SK-N-SH (cell line): ENCODE data around the gene CYTH3. TPM values are rescaled to one million over a fixed set of nuclear protein-coding genes. Genes with fewer than 3 reads are reported as not detected.

ENCODE experiments used
- CTCF ChIA-PET: fragments of 300-600, 350-600 bp; formaldehyde crosslinking; extraction: SDS; loops from one replicate; lab custom pipeline; 2021; lab: Yijun Ruan, JAX
- POLR2A ChIA-PET: fragments of 350-600 bp; sonication (Branson Sonifier 250); formaldehyde crosslinking; extraction: SDS; loops from one replicate; lab custom pipeline; 2020; ENCODE audit warnings: antibody characterized with exemption, inconsistent platforms; lab: Yijun Ruan, JAX
- DNase-seq: peaks from one replicate; pipeline ENCODE4 v3.0.0; 2012
- H2AFZ ChIP-seq: fragments of 200-600 bp; sonication (generic); 2 replicates; pipeline ENCODE4 v1.8.1; 2016; ENCODE audit warnings: antibody characterized with exemption, mild to moderate bottlenecking, low read depth
- H3F3A ChIP-seq: fragments of 200-600 bp; sonication (generic); replicated peaks from 2 replicates; pipeline ENCODE3; 2016; ENCODE audit warnings: antibody characterized with exemption, mild to moderate bottlenecking; ENCODE audit not compliant: insufficient read depth
- H3K27ac ChIP-seq, 2 experiments: fragments of 200-500 bp in 1 of 2; fragments of 200-600 bp in 1 of 2; sonication (Bioruptor generic) in 1 of 2; sonication (generic), shearing (Covaris generic) in 1 of 2; 2 replicates each; pipeline versions ENCODE4 v1.5.1 to v1.6.1; 2014 to 2016; ENCODE audit warnings: low read depth in 2 of 2, inconsistent platforms in 1 of 2, low read length in 1 of 2, mild to moderate bottlenecking in 1 of 2, mixed read lengths in 1 of 2
- H3K27me3 ChIP-seq: fragments of 200-600 bp; sonication (generic), shearing (Covaris generic); 2 replicates; pipeline ENCODE4 v1.6.1; 2016; ENCODE audit warnings: mixed run types; ENCODE audit not compliant: insufficient read depth
- H3K36me3 ChIP-seq, 2 experiments: fragments of 200-500 bp in 1 of 2; fragments of 200-600 bp in 1 of 2; sonication (Bioruptor generic) in 1 of 2; sonication (generic) in 1 of 2; replicated peaks in 1 of 2; 2 replicates each; pipeline versions ENCODE3 to v1.5.1; 2014 to 2016; ENCODE audit warnings: low read length in 1 of 2, mild to moderate bottlenecking in 1 of 2; ENCODE audit not compliant: insufficient read depth in 2 of 2, control insufficient read depth in 1 of 2
- H3K4me1 ChIP-seq, 2 experiments: fragments of 200-500 bp in 1 of 2; fragments of 200-600 bp in 1 of 2; sonication (Bioruptor generic) in 1 of 2; sonication (generic), shearing (Covaris generic) in 1 of 2; 2 replicates each; pipeline versions ENCODE4 v1.5.1 to v1.6.1; 2014 to 2016; ENCODE audit warnings: low read depth in 1 of 2, low read length in 1 of 2, mixed run types in 1 of 2; ENCODE audit not compliant: insufficient read depth in 2 of 2, control insufficient read depth in 1 of 2
- H3K4me2 ChIP-seq: fragments of 200-600 bp; sonication (generic), shearing (Covaris generic); 2 replicates; pipeline ENCODE4 v1.6.1; 2017; ENCODE audit warnings: mixed run types
- H3K4me3 ChIP-seq, 2 experiments: fragments of 200-500 bp in 1 of 2; fragments of 200-600 bp in 1 of 2; sonication (Bioruptor generic) in 1 of 2; sonication (generic), shearing (Covaris generic) in 1 of 2; 2 replicates each; pipeline versions ENCODE4 v1.5.1 to v1.8.1; 2014 to 2016; ENCODE audit warnings: low read depth in 2 of 2, inconsistent platforms in 1 of 2, low read length in 1 of 2, mild to moderate bottlenecking in 1 of 2, mixed read lengths in 1 of 2, moderate library complexity in 1 of 2
- H3K79me2 ChIP-seq: fragments of 200-600 bp; sonication (generic); 2 replicates; pipeline ENCODE4 v1.8.1; 2017; ENCODE audit warnings: mild to moderate bottlenecking; ENCODE audit not compliant: insufficient read depth
- H3K9ac ChIP-seq: fragments of 200-600 bp; sonication (generic); 2 replicates; pipeline ENCODE4 v1.6.1; 2017; ENCODE audit warnings: mixed run types
- H3K9me2 ChIP-seq: fragments of 200-600 bp; sonication (generic); 2 replicates; pipeline ENCODE4 v1.6.1; 2017; ENCODE audit warnings: mixed run types
- H3K9me3 ChIP-seq: fragments of 200-600 bp; sonication (generic); 2 replicates; pipeline ENCODE4 v1.6.1; 2017; ENCODE audit warnings: mixed run types, mild to moderate bottlenecking, moderate library complexity
- H4K20me1 ChIP-seq: fragments of 200-600 bp; sonication (generic); 2 replicates; pipeline ENCODE4 v1.6.1; 2017; ENCODE audit warnings: mild to moderate bottlenecking, mixed run types; ENCODE audit not compliant: insufficient read depth
- ELF1 ChIP-seq: IDR thresholded peaks from 2 replicates; pipeline ENCODE4 v1.4.0; 2012
- EZH2phosphoT487 ChIP-seq: fragments of 200-600 bp; sonication (generic); IDR thresholded peaks from 2 replicates; pipeline ENCODE4 v1.6.1; 2017; ENCODE audit warnings: low read depth, mixed run types, mild to moderate bottlenecking, antibody characterized with exemption, moderate library complexity, borderline replicate concordance
- NFIC ChIP-seq: IDR thresholded peaks from 2 replicates; pipeline ENCODE4 v1.4.0; 2012; ENCODE audit warnings: borderline replicate concordance
- NRF1 ChIP-seq: IDR thresholded peaks from 2 replicates; pipeline ENCODE4 v1.6.1; 2012; ENCODE audit warnings: low read depth, mild to moderate bottlenecking, low read length
- POLR2AphosphoS5 ChIP-seq: IDR thresholded peaks from 2 replicates; pipeline ENCODE4 v1.6.1; 2012; ENCODE audit warnings: low read depth, low read length
- RXRA ChIP-seq: IDR thresholded peaks from 2 replicates; pipeline ENCODE4 v1.4.0; 2012; ENCODE audit warnings: low read depth, mild to moderate bottlenecking, borderline replicate concordance
- TCF12 ChIP-seq: IDR thresholded peaks from 2 replicates; pipeline ENCODE4 v1.4.0; 2012
- TEAD4 ChIP-seq: IDR thresholded peaks from 2 replicates; pipeline ENCODE4 v1.4.0; 2012; ENCODE audit warnings: mild to moderate bottlenecking, borderline replicate concordance; ENCODE audit not compliant: insufficient read depth
- WGBS: methylation state at CpG from one replicate; pipeline ENCODE4 v1.1.6; 2017; ENCODE audit warnings: low lambda C conversion rate; 5-methylcytosine and 5-hydroxymethylcytosine counted together
- polyA plus RNA-seq, 3 experiments: library from polyadenylated mRNA; depleted of rRNA; stranded (reverse); fragments of >200 nt; gene quantifications; 2 replicates each; pipeline ENCODE4 v1.2.3, GENCODE V29; 2012
- TF ChIP-seq, protein P1 (sequence below): IDR thresholded peaks from 2 replicates; pipeline ENCODE4 v1.4.0; 2012; ENCODE audit warnings: low read depth, borderline replicate concordance
- TF ChIP-seq, protein P2 (sequence below): fragments of 150-350 bp; IDR thresholded peaks from 2 replicates; pipeline ENCODE4 v1.6.1; 2016; ENCODE audit warnings: mild to moderate bottlenecking, low read depth, low read length

The CYTH3 gene
- polyA plus RNA-seq, 1 of the 3 experiments (the other 2 are of a cell fraction) = 55.1 TPM

DNA sequence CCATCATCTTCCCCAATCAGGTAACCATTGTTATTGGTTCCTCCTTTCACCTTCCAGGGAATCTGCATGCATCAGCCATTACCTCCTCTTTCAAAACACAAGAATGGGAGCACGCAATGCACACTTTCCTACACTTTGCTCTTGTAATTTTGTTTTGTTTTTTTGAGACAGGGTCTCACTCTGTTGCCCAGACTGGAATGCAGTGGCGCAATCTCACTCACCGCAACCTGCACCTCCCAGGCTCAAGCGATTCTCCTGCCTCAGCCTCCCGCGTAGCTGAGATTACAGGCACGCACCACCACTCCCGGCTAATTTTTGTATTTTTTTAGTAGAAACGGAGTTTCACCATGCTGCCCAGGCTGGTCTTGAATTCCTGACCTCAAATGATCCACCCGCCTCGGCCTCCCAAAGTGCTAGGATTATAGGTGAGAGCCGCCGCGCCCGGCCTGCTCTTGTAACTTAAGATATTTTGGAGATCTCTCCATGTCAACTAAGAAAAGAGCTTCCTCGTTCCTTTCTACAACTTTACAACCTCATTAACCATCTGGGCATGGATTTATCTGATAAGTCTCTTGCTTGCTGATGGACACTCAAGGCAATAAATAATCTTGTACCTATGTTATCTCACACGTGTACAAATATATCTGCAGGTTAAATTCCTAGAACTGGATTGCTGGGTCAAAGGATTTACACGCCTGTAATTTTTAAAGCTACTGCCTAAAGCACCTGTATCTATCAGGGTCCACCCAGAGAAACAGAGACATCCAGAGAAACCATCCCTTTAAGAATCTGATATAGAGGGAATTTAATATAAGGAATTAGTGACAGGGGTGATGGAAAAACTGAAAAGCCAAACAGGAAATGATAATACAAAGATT lies 4.2 kb downstream of the CYTH3 start:
- CTCF ChIA-PET = interaction anchor here (0.6 to 4.1 kb wide), 6 partner anchors 9 to 108 kb away, joined by 3 to 36 read pairs (median 6); no protein-coding TSS in a partner anchor
- 97% methylated on average over 18 of the region's 18 CpGs for WGBS

DNA sequence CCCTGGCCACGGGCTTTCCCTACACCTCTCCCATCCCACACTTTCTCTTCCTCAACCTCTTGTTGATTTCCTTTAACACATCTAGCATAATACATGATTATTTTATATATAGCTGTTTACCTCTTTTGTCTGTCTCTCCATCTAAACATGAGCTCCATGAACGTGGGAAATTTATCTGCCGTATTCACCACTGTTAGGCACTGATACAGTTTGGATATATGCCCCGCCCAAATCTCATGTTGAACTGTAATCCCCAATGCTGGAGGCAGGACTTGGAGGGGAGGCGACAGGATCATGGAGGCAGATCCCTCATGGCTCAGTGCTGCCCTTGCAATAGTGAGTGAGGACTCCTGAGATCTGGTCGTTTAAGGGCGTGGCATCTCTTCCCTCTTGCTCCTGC lies 5.7 kb downstream of the CYTH3 start:
- H3K9me2 ChIP-seq = no peaks in the 10 kb centered on the region
- CTCF ChIA-PET = interaction anchor here (1.1 to 1.8 kb wide), 4 partner anchors 12 to 160 kb away, joined by 4 to 8 read pairs (median 6); no protein-coding TSS in a partner anchor
- peaks cover 100% of the 10 kb centered on the region for H3K79me2 ChIP-seq
- H3K36me3 ChIP-seq = peaks cover 0 to 10% of the 10 kb centered on the region in 2 experiments
- H3K27me3 ChIP-seq = no peaks in the 10 kb centered on the region
- no peak overlapping the region for H2AFZ ChIP-seq
- peaks cover 27% of the 10 kb centered on the region for H3F3A ChIP-seq
- H3K4me1 ChIP-seq = peaks cover 8 to 19% of the 10 kb centered on the region in 2 experiments; a peak in 3 of 4 replicates
- no peak for TF ChIP-seq NRF1
- no peak overlapping the region for H3K4me3 ChIP-seq
- no peak overlapping the region for H3K27ac ChIP-seq
- no peak for DNase-seq
- H3K9me3 ChIP-seq = no peaks in the 10 kb centered on the region
- H3K4me2 ChIP-seq = no peak overlapping the region
- 94% methylated on average over 7 of the region's 7 CpGs for WGBS
- no peak overlapping the region for H3K9ac ChIP-seq
- H4K20me1 ChIP-seq = peaks cover 33% of the 10 kb centered on the region
- POLR2A ChIA-PET = no interaction called here

More for the DNA sequence above, 4.2 kb downstream of the CYTH3 start:
- TF ChIP-seq RXRA (no peak), TEAD4 (no peak), ELF1 (no peak), EZH2phosphoT487 (no peak), POLR2AphosphoS5 (no peak), NFIC (no peak), TCF12 (no peak)
- TF ChIP-seq, protein P1, sequence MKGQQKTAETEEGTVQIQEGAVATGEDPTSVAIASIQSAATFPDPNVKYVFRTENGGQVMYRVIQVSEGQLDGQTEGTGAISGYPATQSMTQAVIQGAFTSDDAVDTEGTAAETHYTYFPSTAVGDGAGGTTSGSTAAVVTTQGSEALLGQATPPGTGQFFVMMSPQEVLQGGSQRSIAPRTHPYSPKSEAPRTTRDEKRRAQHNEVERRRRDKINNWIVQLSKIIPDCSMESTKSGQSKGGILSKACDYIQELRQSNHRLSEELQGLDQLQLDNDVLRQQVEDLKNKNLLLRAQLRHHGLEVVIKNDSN = no peak
- TF ChIP-seq, protein P2, sequence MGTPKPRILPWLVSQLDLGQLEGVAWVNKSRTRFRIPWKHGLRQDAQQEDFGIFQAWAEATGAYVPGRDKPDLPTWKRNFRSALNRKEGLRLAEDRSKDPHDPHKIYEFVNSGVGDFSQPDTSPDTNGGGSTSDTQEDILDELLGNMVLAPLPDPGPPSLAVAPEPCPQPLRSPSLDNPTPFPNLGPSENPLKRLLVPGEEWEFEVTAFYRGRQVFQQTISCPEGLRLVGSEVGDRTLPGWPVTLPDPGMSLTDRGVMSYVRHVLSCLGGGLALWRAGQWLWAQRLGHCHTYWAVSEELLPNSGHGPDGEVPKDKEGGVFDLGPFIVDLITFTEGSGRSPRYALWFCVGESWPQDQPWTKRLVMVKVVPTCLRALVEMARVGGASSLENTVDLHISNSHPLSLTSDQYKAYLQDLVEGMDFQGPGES = no peak
- POLR2A ChIA-PET = no interaction called here
- no peaks in the 10 kb centered on the region for H3K9me2 ChIP-seq
- peaks cover 34% of the 10 kb centered on the region for H4K20me1 ChIP-seq
- peaks cover 0 to 9% of the 10 kb centered on the region in 2 experiments for H3K36me3 ChIP-seq
- no peak overlapping the region for H2AFZ ChIP-seq
- H3K9ac ChIP-seq = no peak overlapping the region
- H3K4me2 ChIP-seq = no peak overlapping the region
- no peaks in the 10 kb centered on the region for H3K9me3 ChIP-seq
- DNase-seq = no peak
- H3K27ac ChIP-seq = no peak overlapping the region
- H3K27me3 ChIP-seq = no peaks in the 10 kb centered on the region
- H3F3A ChIP-seq = peaks cover 18% of the 10 kb centered on the region
- H3K4me1 ChIP-seq = peaks cover 6 to 21% of the 10 kb centered on the region in 2 experiments; a peak in 2 of 4 replicates
- H3K4me3 ChIP-seq = no peak overlapping the region
- H3K79me2 ChIP-seq = peaks cover 89% of the 10 kb centered on the region
